Liver (tissue), 9 donors: ENCODE data around the gene CD34. TPM values are rescaled to one million over a fixed set of nuclear protein-coding genes. Genes with fewer than 3 reads are reported as not detected.

Source experiments
- DNase-seq: peaks from one replicate; pipeline ENCODE4 v3.0.0-alpha.2; 2017; ENCODE audit warnings: low spot score
- H3K27ac ChIP-seq, 2 donors: one replicate each; pipeline ENCODE4 v1.7.0; 2013; ENCODE audit warnings: inconsistent platforms in 2 of 2, low read length in 2 of 2, control low read depth in 1 of 2, low read depth in 1 of 2, mild to moderate bottlenecking in 1 of 2
- H3K27me3 ChIP-seq, 4 donors: one replicate each; pipeline versions ENCODE4 v1.6.1 to v1.7.0; 2013; ENCODE audit warnings: low read length in 3 of 4, inconsistent platforms in 1 of 4, mild to moderate bottlenecking in 1 of 4, moderate library complexity in 1 of 4; ENCODE audit not compliant: control insufficient read depth in 4 of 4, insufficient read depth in 4 of 4
- H3K36me3 ChIP-seq, 4 donors: one replicate each; pipeline versions ENCODE4 v1.6.1 to v1.7.0; 2013; ENCODE audit warnings: low read length in 3 of 4, mild to moderate bottlenecking in 3 of 4, low read depth in 1 of 4, moderate library complexity in 1 of 4; ENCODE audit not compliant: control insufficient read depth in 4 of 4, insufficient read depth in 3 of 4
- H3K4me1 ChIP-seq, 4 donors: one replicate each; pipeline versions ENCODE4 v1.6.1 to v1.7.0; 2013; ENCODE audit warnings: low read length in 3 of 4, mild to moderate bottlenecking in 3 of 4, moderate library complexity in 1 of 4; ENCODE audit not compliant: control insufficient read depth in 4 of 4, insufficient read depth in 4 of 4
- H3K4me3 ChIP-seq, 3 donors: one replicate each; pipeline versions ENCODE4 v1.6.1 to v1.7.0; 2013; ENCODE audit warnings: low read length in 3 of 3, control low read depth in 1 of 3, low read depth in 1 of 3, mild to moderate bottlenecking in 1 of 3
- H3K9ac ChIP-seq, 2 donors: one replicate each; pipeline ENCODE4 v1.7.0; 2013; ENCODE audit warnings: low read length in 2 of 2, mild to moderate bottlenecking in 2 of 2, moderate library complexity in 2 of 2, control low read depth in 1 of 2, low read depth in 1 of 2
- H3K9me3 ChIP-seq, 4 donors: one replicate each; pipeline versions ENCODE4 v1.6.1 to v1.7.0; 2013; ENCODE audit warnings: low read length in 3 of 4; ENCODE audit not compliant: control insufficient read depth in 4 of 4
- ATF3 ChIP-seq: IDR thresholded peaks from 2 replicates; pipeline ENCODE4 v1.6.1; 2016; ENCODE audit warnings: antibody characterized with exemption
- CTCF ChIP-seq: fragments of 150-350 bp; IDR thresholded peaks from 2 replicates; pipeline ENCODE4 v1.5.1; 2017; ENCODE audit warnings: improper control_type of control experiment, low read depth, low read length; ENCODE audit not compliant: missing input control
- EGR1 ChIP-seq, 2 donors: IDR thresholded peaks; 2 replicates each; pipeline ENCODE4 v1.6.1; 2016 to 2018; ENCODE audit warnings: antibody characterized with exemption in 2 of 2, low read depth in 2 of 2
- FOXA1 ChIP-seq: IDR thresholded peaks from 2 replicates; pipeline ENCODE4 v1.6.1; 2016; ENCODE audit warnings: antibody characterized with exemption
- FOXA2 ChIP-seq: IDR thresholded peaks from 2 replicates; pipeline ENCODE4 v1.6.1; 2016; ENCODE audit warnings: antibody characterized with exemption
- GABPA ChIP-seq, 2 donors: IDR thresholded peaks in 1 of 2; conservative IDR thresholded peaks in 1 of 2; 2 replicates each; pipeline ENCODE4 v1.6.1; 2016; ENCODE audit warnings: antibody characterized with exemption in 2 of 2, mild to moderate bottlenecking in 1 of 2, moderate library complexity in 1 of 2
- HNF4A ChIP-seq, 2 donors: conservative IDR thresholded peaks; 2 replicates each; pipeline ENCODE4 v1.6.1; 2016; ENCODE audit warnings: antibody characterized with exemption in 2 of 2, mild to moderate bottlenecking in 2 of 2
- HNF4G ChIP-seq: IDR thresholded peaks from 2 replicates; pipeline ENCODE4 v1.6.1; 2016; ENCODE audit warnings: antibody characterized with exemption
- JUND ChIP-seq, 2 donors: IDR thresholded peaks; 2 replicates each; pipeline ENCODE4 v1.6.1; 2016; ENCODE audit warnings: antibody characterized with exemption in 2 of 2
- MAX ChIP-seq: IDR thresholded peaks from 2 replicates; pipeline ENCODE4 v1.6.1; 2016; ENCODE audit warnings: antibody characterized with exemption
- NR2F2 ChIP-seq: IDR thresholded peaks from 2 replicates; pipeline ENCODE4 v1.6.1; 2016; ENCODE audit warnings: antibody characterized with exemption
- RAD21 ChIP-seq, 2 donors: IDR thresholded peaks; 2 replicates each; pipeline ENCODE4 v1.6.1; 2016; ENCODE audit warnings: antibody characterized with exemption in 2 of 2, mild to moderate bottlenecking in 2 of 2
- REST ChIP-seq: IDR thresholded peaks from 2 replicates; pipeline ENCODE4 v1.6.1; 2016; ENCODE audit warnings: antibody characterized with exemption, mild to moderate bottlenecking
- RXRA ChIP-seq, 2 donors: IDR thresholded peaks; 2 replicates each; pipeline ENCODE4 v1.6.1; 2017 to 2018; ENCODE audit warnings: antibody characterized with exemption in 2 of 2, mild to moderate bottlenecking in 1 of 2
- SP1 ChIP-seq: IDR thresholded peaks from 2 replicates; pipeline ENCODE4 v1.6.1; 2018; ENCODE audit warnings: antibody characterized with exemption, mild to moderate bottlenecking
- TAF1 ChIP-seq: conservative IDR thresholded peaks from 2 replicates; pipeline ENCODE4 v1.6.1; 2016; ENCODE audit warnings: antibody characterized with exemption, mild to moderate bottlenecking
- YY1 ChIP-seq: IDR thresholded peaks from 2 replicates; pipeline ENCODE4 v1.6.1; 2016; ENCODE audit warnings: antibody characterized with exemption, mild to moderate bottlenecking
- WGBS: extraction: QIAGEN DNeasy Blood & Tissue Kit; methylation state at CpG from one replicate; pipeline ENCODE4 v1.1.7; 2013; 5-methylcytosine and 5-hydroxymethylcytosine counted together
- polyA plus RNA-seq, 2 donors: library from polyadenylated mRNA; stranded (reverse) in 1 of 2; unstranded in 1 of 2; fragments of 200-250 nt in 1 of 2; fragments of >200 nt in 1 of 2; fragmentation: Nextera tagmentation in 1 of 2; extraction: Ambion mirVana in 1 of 2; gene quantifications; one replicate each; pipeline versions ENCODE4 v1.2.1 to v1.2.3, GENCODE V29; 2013 to 2015
- total RNA-seq, 2 donors: library from RNA; depleted of rRNA; stranded (reverse); fragments of >200 nt; gene quantifications; one replicate each; pipeline ENCODE4 v1.2.3, GENCODE V29; 2014
- donor health status: healthy.
- donor health status: healthy.
- donor health status: healthy.
- donor health status: healthy.
- donor health status: healthy.

CD34 gene
- total and polyA plus RNA-seq, 4 donors: 1.5 to 4.0 (median 1.8) TPM

GRCh38 chr1:207858281-207858680 lies 52.6 kb downstream of the CD34 start:
- Histone ChIP-seq H3K9me3 (no peaks in the 10 kb centered on the region), H3K27ac (no peak overlapping the region), H3K36me3 (no peaks in the 10 kb centered on the region), H3K9ac (no peak overlapping the region), H3K27me3 (no peaks in the 10 kb centered on the region), H3K4me3 (no peak overlapping the region), H3K4me1 (peaks cover 0 to 4% (median 1%) of the 10 kb centered on the region in 4 donors)
- TF ChIP-seq CTCF (no peak), HNF4G (no peak), YY1 (no peak), FOXA2 (no peak), NR2F2 (no peak), FOXA1 (no peak), RXRA (IDR thresholded peaks at IDR 0.05) (no peak), EGR1 (IDR thresholded peaks at IDR 0.05; ENCODE audit: low read depth in 2 of 2) (no peak), JUND (IDR thresholded peaks at IDR 0.05) (no peak), HNF4A (conservative IDR thresholded peaks at IDR 0.05) (no peak), TAF1 (no peak), MAX (no peak), ATF3 (no peak), SP1 (no peak), RAD21 (IDR thresholded peaks at IDR 0.05) (no peak), GABPA (IDR thresholded peaks at IDR 0.05 in 1 of 2, conservative IDR thresholded peaks at IDR 0.05 in 1 of 2) (no peak), REST (no peak)
- 77% methylated on average over 1 of the region's 1 CpG for WGBS
- DNase-seq: no peak

- no peak for TF ChIP-seq FOXA2
- TF ChIP-seq GABPA (IDR thresholded peaks at IDR 0.05 in 1 of 2, conservative IDR thresholded peaks at IDR 0.05 in 1 of 2): no peak
- no peak overlapping the region for H3K4me3 ChIP-seq
- H3K9me3 ChIP-seq: no peaks in the 10 kb centered on the region
- WGBS: 95% methylated on average over 7 of the region's 7 CpGs
- H3K27me3 ChIP-seq: no peaks in the 10 kb centered on the region
- no peak for DNase-seq
- no peak overlapping the region for H3K27ac ChIP-seq
- H3K36me3 ChIP-seq: no peaks in the 10 kb centered on the region
- H3K4me1 ChIP-seq: peaks cover 0 to 4% (median 1%) of the 10 kb centered on the region in 4 donors
- H3K9ac ChIP-seq: no peak overlapping the region
Measured at GRCh38 chr1:207857447-207857846, 53.5 kb downstream of the CD34 start.
